Measurements from ENCODE around the gene CBX8. TPM values are rescaled to one million over a fixed set of nuclear protein-coding genes. Genes with fewer than 3 reads are reported as not detected.

The CBX8 gene
- total RNA-seq, 1 experiment from 2014 or later, result 2.0 TPM

GRCh38 chr17:79743614-79744013, 53.3 kb downstream of the CBX8 start (continued):
- no peak for TF ChIP-seq USF2 (CRISPR knock-in tag; IDR thresholded peaks at IDR 0.05)
- no peak for TF ChIP-seq ZNF219 (CRISPR knock-in tag; IDR thresholded peaks at IDR 0.05; ENCODE audit: borderline replicate concordance)
- no peak for TF ChIP-seq CDX4 (CRISPR knock-in tag; IDR thresholded peaks at IDR 0.05; ENCODE audit: borderline replicate concordance)
- TF ChIP-seq ATF2 (CRISPR knock-in tag; IDR thresholded peaks at IDR 0.05; ENCODE audit: borderline replicate concordance, low read depth), result no peak
- TF ChIP-seq KAT7 (CRISPR knock-in tag; IDR thresholded peaks at IDR 0.05; ENCODE audit: borderline replicate concordance), result no peak
- TF ChIP-seq JAZF1 (CRISPR knock-in tag; IDR thresholded peaks at IDR 0.05), result no peak

- peaks cover 15% of the 10 kb centered on the region for H3K4me1 Mint-ChIP-seq
- H3K36me3 Mint-ChIP-seq, result no peaks in the 10 kb centered on the region
- CTCF ChIA-PET, result interaction anchor here (1.5 to 9.3 kb wide), 7 partner anchors 20 to 351 kb away, joined by 6 to 165 read pairs (median 8); no protein-coding TSS in a partner anchor
- H3K4me3 Mint-ChIP-seq, result no peak overlapping the region
- POLR2A ChIA-PET, result interaction anchor here (0.5 kb wide), 1 partner anchor 86 kb away, joined by 3 read pairs; no protein-coding TSS in a partner anchor
- no peak for DNase-seq (ENCODE audit: low spot score)
- no peak overlapping the region for H3K27ac Mint-ChIP-seq
- H3K27me3 Mint-ChIP-seq (ENCODE audit: low read depth), result peaks cover 79% of the 10 kb centered on the region
- H3K9me3 Mint-ChIP-seq, result no peaks in the 10 kb centered on the region
- no peak for ATAC-seq
- TF ChIP-seq CTCF (IDR thresholded peaks at IDR 0.05) (no peak), ETV6 (CRISPR knock-in tag; IDR thresholded peaks at IDR 0.05) (no peak), IRF2 (CRISPR knock-in tag; IDR thresholded peaks at IDR 0.05; ENCODE audit: borderline replicate concordance, low read depth) (no peak), TEAD4 (CRISPR knock-in tag; IDR thresholded peaks at IDR 0.05) (no peak), CREB1 (CRISPR knock-in tag; IDR thresholded peaks at IDR 0.05) (no peak), ZNF396 (CRISPR knock-in tag; IDR thresholded peaks at IDR 0.05; ENCODE audit: borderline replicate concordance) (no peak), ZNF281 (CRISPR knock-in tag; IDR thresholded peaks at IDR 0.05) (no peak), AFF4 (CRISPR knock-in tag; IDR thresholded peaks at IDR 0.05; ENCODE audit: borderline replicate concordance) (no peak), MLX (CRISPR knock-in tag; IDR thresholded peaks at IDR 0.05) (no peak), ZNF263 (CRISPR knock-in tag; IDR thresholded peaks at IDR 0.05; ENCODE audit: low read depth) (no peak), ESRRA (CRISPR knock-in tag; IDR thresholded peaks at IDR 0.05; ENCODE audit: borderline replicate concordance) (no peak), E2F1 (CRISPR knock-in tag; IDR thresholded peaks at IDR 0.05) (no peak), MYBL2 (CRISPR knock-in tag; IDR thresholded peaks at IDR 0.05) (no peak), E2F4 (CRISPR knock-in tag; IDR thresholded peaks at IDR 0.05; ENCODE audit: borderline replicate concordance, low read depth) (no peak)
These were observed 53.9 kb downstream of the CBX8 start for GRCh38 chr17:79742951-79743476.

Measured in WTC11 (cell line).